Thoracic aorta endothelial cell (primary cell): ENCODE measurements around the gene ZNF428. TPM values are rescaled to one million over a fixed set of nuclear protein-coding genes. Genes with fewer than 3 reads are reported as not detected.

Experiments
- small RNA-seq: library from RNA; depleted of rRNA; stranded (forward); fragments of <200 nt; gene quantifications from one replicate; pipeline ENCODE3, GENCODE V24; 2012
- total RNA-seq: library from RNA; depleted of rRNA; stranded (reverse); fragments of >200 nt; gene quantifications from 2 replicates; pipeline ENCODE4 v1.2.3, GENCODE V29; 2012

Gene ZNF428, protein sequence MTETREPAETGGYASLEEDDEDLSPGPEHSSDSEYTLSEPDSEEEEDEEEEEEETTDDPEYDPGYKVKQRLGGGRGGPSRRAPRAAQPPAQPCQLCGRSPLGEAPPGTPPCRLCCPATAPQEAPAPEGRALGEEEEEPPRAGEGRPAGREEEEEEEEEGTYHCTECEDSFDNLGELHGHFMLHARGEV
- total RNA-seq = 21.3 and 22.3 TPM in 2 replicates

DNA sequence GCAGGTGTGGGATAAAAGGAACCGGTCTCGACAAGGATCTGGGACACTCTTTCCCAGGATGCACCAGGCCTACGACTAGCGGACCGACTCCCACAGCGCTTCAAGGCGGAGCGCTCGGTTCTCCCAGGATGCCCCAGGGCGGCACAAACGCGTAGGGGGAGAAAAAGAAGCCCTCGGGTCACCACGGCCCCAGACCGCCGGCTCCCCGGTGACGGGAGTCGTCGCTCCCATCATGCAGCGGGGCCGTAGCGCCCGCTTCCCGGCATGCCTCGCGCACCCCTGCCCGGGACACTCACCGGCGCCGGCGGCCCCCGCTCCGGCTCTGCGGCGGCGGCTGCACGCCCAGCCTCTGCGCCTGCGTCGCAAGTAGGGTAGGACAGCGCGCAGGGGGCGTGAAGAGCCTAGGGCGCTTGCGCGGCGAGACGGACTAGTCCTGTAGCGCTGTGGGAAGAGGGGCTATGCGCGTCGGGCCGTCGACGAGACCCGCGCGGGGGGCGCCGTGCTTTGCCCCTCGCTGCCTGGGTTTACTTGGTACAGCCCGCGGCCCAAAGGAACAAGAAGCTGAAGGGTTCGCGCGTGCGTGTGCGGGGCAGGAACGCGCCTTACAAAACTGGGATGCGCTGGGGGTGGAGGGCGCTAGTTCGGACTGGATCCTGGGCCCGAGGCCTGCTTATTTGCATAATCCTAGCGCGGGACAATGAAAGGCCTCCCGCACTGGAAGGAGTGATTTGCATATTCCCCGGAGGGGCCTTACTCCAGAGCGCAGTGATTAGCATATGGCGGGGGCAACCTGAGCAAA, at the start of gene ZNF428:
Gene ZNF428 (minus strand): TSS at position 368 of the 799 bp plus-strand sequence. CDS start 5,325 bp downstream, outside the sequence.

DNA sequence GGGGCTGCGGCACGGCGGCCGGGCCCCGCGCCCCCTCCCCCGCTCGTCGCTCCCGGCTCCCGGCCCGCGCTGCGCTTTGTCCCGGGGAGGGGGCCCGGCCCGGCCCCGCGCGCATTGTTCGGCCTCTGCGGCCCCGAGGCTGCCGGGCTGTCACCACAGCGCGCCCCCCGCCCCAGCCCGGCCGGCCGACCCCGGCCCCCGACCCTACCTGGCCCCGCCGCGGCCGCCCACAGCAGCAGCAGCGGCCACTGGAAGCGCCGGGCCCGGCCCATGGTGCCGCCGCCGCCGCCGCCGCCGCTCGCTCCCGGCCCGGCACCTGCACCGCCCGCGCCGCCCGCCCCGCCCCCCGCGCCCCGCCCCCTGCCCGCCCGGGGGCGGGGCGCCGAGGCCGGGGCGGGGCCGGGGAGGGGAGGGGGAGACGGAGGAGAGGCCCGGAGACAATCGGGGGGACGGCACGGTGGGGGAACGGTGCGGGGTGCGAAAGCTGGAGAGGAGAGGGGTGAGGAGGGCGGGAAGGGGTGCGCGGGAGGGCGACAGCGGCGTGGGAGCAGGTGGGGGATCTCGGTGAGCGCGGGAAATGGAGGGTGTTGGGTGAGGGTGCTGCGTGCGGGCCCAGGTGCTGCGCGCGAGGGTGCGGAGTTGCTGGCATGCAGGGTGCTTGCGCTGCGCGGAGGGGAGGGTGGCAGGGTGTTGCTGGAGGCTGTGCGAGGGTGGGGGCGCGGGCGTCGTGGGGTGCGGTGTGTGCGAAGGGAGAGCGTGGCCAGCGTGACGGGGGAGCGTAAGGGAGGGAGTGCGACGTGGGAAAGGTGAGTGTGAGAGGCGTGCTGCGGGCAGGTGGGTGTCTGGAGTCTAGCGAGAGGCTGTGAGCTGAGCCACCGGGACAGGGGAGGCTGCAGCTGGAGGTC, 20.3 kb upstream of the ZNF428 start, which contains the start of gene CADM4:
Gene CADM4 (minus strand): TSS at position 332 of the 905 bp plus-strand sequence. CDS start 60 bp downstream, at position 272.

DNA sequence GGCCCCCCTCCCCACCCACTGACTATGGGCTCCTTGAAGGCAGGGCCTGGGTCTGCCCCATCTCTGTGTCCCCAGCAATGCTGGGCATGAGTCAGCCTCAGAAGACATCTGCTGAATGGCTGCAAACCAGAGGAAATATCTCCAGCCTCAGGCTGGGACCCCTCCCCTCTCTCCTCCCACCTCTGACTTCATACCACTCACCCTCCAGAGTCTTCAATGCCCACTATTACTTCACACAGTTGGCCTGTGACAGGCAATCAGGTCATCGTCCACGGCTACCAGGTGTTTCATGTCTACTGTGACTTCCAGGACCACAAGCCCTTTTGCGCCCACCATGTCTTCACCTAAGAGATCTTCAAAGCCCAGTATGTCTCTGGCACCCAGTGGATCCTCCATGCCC, 7.6 kb downstream of the ZNF428 start, which contains the start of gene SRRM5:
Gene SRRM5 (plus strand): TSS at position 301 of the 400 bp plus-strand sequence. CDS start 34 bp downstream, at position 335.

DNA sequence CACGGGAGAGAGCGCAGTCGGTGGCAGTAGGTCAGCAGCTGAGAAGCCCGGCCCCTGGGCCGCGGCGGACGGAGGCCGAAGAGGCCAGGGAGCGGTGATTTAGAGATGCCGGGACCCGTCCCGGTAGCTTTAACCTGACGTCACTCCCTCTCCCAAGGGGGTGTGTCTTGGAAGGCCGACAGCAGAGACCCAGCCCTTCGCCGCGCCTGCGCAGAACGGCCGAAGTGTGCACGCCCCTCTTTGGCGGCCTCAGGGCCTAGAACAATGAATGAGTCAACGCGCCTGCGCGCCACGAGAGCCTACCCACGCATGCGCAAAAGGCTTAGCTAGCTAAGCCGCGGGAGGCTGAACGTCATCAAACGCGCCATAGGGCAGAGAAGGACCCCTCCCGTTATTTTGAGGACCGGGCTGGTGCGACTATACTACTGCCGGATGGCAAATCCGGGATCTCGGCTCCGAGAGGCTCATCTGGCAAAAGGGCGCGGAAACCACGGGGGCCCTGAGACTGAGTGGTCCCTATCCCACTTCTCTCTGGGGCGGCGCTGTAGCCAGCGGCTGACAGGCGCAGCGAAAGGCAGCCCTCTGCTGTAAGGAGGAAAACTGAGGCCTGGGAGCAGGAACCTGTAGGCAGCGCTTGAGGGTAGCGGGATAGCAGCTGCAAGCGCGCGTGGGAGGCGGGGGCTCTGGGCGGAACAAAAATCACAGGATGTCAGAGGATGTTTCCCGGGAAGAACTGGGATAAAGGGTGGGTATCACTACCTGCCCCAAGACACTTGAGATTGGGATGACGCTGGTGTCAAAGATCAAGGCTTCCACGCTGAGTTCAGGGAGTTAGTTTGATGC, 23.2 kb downstream of the ZNF428 start, which contains the start of the genes IRGQ and ZNF576:
Gene IRGQ (minus strand): TSS at position 136 of the 843 bp plus-strand sequence. CDS start 796 bp downstream, outside the sequence.
Gene ZNF576 (plus strand): TSS at position 597 of the 843 bp plus-strand sequence. CDS start 514 bp downstream, outside the sequence.

DNA sequence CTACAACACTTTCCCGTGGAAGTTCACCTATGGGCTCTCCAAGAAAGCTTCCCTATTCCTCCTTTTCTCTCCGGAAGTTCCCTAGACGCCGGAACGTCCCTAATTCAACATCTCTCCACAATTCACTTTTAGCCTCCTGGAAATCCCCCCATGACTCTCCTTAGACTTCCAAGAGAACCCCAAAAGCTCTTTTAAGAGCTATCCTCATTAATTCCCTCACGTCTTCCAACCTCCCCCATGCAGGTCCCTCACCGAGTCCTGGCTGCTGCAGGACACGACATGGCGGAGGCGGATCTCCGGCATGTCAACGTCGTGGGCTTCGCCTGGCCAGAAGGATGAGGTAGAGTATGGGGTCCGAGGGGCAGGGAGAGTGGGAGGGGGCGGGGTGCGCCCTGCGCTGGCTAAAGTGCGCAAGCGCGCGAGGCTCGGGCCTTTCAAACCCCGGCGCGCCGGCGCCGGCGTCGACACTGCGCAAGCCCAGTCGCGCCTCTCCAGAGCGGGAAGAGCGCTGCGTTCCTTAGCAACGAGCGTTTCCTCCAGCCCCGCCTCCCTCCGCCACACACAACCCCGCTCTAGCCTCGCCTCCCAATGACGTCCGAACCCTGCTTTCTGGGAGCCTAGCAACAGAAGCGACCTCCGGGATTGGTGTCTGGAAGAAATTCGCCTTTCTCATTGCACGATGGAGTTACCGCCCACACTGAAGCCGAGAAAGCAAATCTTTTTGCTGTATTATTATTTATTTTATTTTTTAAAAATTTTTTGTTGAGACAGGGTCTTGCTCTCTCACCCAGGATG, 44.1 kb downstream of the ZNF428 start, which contains the start of the genes PINLYP and XRCC1:
Gene PINLYP (plus strand): TSS at position 646 of the 795 bp plus-strand sequence. CDS start 1,391 bp downstream, outside the sequence.
Gene XRCC1 (minus strand): TSS at position 372 of the 795 bp plus-strand sequence. CDS start 69 bp downstream, at position 303.

Small RNA genes within 50 kb of the gene (small RNA-seq; reads per million reads assigned to genes)
- not detected for gene RN7SL368P

Other genes starting within 250 kb of the ZNF428 start
- gene TEX101, start 204.7 kb downstream of the ZNF428 start, total RNA-seq = not detected in 2 replicates
- gene LYPD3, start 154.0 kb downstream of the ZNF428 start, total RNA-seq = not detected in 2 replicates
- gene PHLDB3, start 114.9 kb downstream of the ZNF428 start, total RNA-seq = 6.4 and 9.0 TPM in 2 replicates
- gene ETHE1, start 92.4 kb downstream of the ZNF428 start, total RNA-seq = 31.0 and 40.1 TPM in 2 replicates
- gene ZNF575, start 86.4 kb downstream of the ZNF428 start, total RNA-seq = 0.27 TPM in 1 of 2 replicates, not detected in the other
- 19.9 and 26.4 TPM in 2 replicates for gene XRCC1, start 44.1 kb downstream of the ZNF428 start, total RNA-seq
- gene PINLYP, start 43.8 kb downstream of the ZNF428 start, total RNA-seq = 0.22 and 0.27 TPM in 2 replicates
- gene IRGQ, start 23.5 kb downstream of the ZNF428 start, total RNA-seq = 28.9 TPM in 2 replicates
- 9.3 and 9.8 TPM in 2 replicates for gene ZNF576, start 23.0 kb downstream of the ZNF428 start, total RNA-seq
- gene SRRM5, start 7.5 kb downstream of the ZNF428 start, total RNA-seq = 0.07 and 0.27 TPM in 2 replicates
- gene CADM4, start 20.2 kb upstream of the ZNF428 start, total RNA-seq = 1.6 and 1.7 TPM in 2 replicates
- gene PLAUR, start 50.5 kb upstream of the ZNF428 start, total RNA-seq = 72.7 and 78.2 TPM in 2 replicates
- gene IRGC, start 96.4 kb upstream of the ZNF428 start, total RNA-seq = not detected in 2 replicates
- 15.7 and 20.4 TPM in 2 replicates for gene SMG9, start 135.3 kb upstream of the ZNF428 start, total RNA-seq
- gene KCNN4, start 161.3 kb upstream of the ZNF428 start, total RNA-seq = 0.53 and 1.3 TPM in 2 replicates
- gene LYPD5, start 182.8 kb upstream of the ZNF428 start, total RNA-seq = 0.13 and 0.29 TPM in 2 replicates
- 9.2 and 9.8 TPM in 2 replicates for gene ZNF283, start 207.7 kb upstream of the ZNF428 start, total RNA-seq